ENCODE data around the gene CPXM2.

DNA sequence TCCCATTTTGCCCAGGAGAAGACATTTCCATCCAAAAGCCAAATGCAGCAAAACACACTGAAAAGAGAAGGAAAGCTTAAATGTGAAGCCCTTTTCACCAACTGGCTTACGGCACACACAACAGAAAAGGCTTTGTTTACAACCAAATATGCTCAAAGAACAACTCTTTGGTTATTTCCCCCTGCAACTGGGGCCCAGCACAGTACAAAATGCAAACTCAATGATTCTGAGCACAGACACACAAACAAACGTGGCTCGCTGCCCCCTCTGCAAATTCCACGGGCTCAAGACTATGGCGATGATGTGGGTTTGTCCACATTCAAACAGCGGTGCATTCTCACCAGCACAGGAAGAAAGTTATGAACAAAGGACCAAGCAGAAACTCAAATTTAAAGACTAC lies 5.3 kb downstream of the CPXM2 start:
- TF ChIP-seq, protein P1, sequence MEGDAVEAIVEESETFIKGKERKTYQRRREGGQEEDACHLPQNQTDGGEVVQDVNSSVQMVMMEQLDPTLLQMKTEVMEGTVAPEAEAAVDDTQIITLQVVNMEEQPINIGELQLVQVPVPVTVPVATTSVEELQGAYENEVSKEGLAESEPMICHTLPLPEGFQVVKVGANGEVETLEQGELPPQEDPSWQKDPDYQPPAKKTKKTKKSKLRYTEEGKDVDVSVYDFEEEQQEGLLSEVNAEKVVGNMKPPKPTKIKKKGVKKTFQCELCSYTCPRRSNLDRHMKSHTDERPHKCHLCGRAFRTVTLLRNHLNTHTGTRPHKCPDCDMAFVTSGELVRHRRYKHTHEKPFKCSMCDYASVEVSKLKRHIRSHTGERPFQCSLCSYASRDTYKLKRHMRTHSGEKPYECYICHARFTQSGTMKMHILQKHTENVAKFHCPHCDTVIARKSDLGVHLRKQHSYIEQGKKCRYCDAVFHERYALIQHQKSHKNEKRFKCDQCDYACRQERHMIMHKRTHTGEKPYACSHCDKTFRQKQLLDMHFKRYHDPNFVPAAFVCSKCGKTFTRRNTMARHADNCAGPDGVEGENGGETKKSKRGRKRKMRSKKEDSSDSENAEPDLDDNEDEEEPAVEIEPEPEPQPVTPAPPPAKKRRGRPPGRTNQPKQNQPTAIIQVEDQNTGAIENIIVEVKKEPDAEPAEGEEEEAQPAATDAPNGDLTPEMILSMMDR (optimal IDR thresholded peaks at IDR 0.05 in 1 of 3, IDR thresholded peaks at IDR 0.05 in 1 of 3, conservative IDR thresholded peaks at IDR 0.05 in 1 of 3; ENCODE audit: extremely low read depth in 1 of 3, insufficient read depth in 2 of 3, low read length in 3 of 3) = no peak
- TF ChIP-seq EZH2 (IDR thresholded peaks at IDR 0.05; ENCODE audit: low read length) = no peak
